Ureter (tissue), 1 donor: ENCODE results near the gene TMEM156. TPM values are rescaled to one million over a fixed set of nuclear protein-coding genes. Genes with fewer than 3 reads are reported as not detected.
"Not testable (repeated sequence)": the region's sequence is repeated elsewhere in the genome, so short reads cannot be mapped to it uniquely, and the experiment has no call there.

Experiments
- DNase-seq: peaks from one replicate; pipeline ENCODE4 v3.0.0-alpha.2; 2020; ENCODE audit warnings: low spot score
- total RNA-seq: library from RNA; stranded (reverse); gene quantifications from one replicate; pipeline ENCODE4 v1.2.4, GENCODE V29; 2023
- donor health status: DM: yes; HTN: yes; CAD: no.

TMEM156 gene
- total RNA-seq, 1 donor from 2014 or later: 0.99 TPM

DNA sequence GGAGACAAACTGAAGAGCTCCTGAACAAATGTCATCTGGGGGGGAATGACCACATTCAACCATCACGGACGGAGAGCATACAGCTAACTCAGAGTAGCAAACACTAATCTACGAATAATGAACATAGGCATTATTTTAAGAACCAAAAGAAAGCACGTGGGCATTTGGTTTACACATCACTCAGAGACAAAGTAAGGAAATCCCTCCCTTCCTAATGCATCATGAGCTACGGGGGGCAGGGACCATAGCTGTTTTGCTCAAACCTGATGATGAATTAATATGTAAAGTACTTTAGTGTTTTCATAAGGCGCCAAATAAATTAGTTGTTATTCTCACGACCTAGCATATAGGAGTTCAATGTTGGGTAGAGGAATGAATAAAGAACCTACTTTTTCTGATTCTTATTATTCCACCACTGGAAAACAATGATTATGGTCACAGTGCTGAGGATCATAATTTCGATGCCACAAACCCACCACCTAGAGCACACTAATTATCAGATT, 11.7 kb upstream of the TMEM156 start:
- DNase-seq: no peak

DNA sequence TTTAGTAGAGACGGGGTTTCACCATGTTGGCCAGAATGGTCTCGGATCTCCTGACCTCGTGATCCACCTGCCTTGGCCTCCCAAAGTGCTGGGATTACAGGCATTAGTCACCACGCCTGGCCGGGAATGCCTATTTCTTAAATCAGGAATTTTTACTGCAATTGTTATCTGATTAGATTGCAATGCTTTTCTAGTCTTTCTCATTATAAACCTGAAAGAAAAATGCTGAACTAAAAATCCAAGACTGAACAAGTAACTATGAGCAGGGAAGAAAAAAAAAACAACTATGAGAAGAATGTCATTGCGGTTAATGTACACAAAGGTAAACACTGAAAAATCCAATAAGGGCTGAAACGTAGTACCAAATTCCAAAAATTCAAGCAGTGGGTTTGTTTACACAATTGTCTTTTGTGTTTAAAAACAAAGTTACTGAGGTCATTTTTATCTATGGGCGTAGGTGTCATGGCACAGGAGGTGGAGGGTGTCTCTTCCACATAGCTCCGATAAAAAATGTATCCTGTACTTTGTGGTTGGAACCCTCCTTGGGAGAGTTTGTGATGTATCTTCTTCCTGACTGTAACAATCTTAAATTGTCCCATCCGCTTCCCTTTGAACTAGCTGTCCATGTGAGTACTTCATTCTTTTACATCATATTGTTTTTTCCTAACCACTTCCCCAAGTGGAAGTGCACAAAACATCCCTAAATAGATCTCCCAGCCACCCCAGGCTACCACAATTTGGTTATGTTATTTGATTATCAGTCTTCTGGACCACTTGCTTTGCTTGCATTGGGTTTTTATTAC, 11.1 kb upstream of the TMEM156 start:
- DNase-seq: no peak

DNA sequence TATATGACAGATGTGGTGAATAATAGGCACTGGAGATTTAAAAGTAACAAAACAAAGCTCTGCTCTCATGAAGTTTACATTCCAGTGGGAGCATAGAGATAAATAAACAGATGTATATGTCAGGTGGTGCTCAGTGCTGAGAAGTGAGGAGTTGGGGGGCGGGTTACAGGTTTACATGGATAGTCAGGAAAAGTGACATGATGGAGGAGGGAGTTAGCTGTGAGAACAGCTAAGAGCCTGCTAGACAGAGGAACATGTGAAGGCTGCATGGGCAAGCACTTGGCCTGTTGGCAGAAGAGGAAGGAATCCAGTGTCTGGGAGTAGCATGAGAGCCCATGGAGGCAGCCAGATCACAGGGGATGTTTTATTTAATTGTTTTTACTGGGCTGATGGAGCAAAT, 10.2 kb upstream of the TMEM156 start:
- no peak for DNase-seq

- no peak for DNase-seq
These were observed 6.9 kb upstream of the TMEM156 start for GRCh38 chr4:39039108-39039507.

- DNase-seq: no peak
These were observed 5.7 kb upstream of the TMEM156 start for GRCh38 chr4:39037941-39038340.

GRCh38 chr4:39037491-39037825, 5.2 kb upstream of the TMEM156 start:
- DNase-seq: no peak

- DNase-seq: no peak
These were observed 4.0 kb upstream of the TMEM156 start for GRCh38 chr4:39036172-39036571.

DNA sequence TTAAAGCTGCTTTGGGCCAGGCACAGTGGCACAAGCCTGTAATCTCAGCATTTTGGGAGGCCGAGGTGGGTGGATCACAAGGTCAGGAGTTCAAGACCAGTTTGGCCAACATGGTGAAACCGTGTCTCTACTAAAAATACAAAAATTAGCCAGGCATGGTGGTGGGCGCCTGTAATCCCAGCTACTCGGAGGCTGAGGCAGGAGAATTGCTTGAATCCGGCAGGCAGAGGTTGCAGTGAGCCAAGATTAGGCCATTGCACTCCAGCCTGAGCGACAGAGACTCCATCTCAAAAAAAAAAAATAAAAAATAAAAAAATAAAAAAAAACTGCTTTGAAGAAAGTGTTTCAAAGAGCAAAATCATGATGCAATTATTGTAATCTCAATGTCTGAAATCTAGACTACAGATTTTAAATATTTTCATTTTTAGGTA, 604 bp downstream of the TMEM156 start:
- not testable (repeated sequence) for DNase-seq

DNA sequence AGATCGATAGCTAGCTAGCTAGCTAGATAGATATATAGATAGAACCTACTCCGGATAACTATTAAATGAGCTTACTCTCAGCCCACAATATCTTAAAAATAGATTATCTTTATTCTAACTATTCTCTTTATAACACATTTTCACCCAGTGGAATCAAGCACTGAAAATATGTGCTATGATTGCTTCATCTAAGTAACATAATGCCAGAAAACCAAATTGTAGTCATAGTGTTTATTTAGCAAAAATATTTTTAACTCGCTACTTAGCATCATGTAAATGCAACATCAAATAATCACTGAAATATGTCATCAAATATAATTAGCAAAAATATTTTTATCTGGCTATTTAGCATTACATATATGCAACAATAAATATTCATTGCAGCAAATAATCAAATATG, 1.5 kb downstream of the TMEM156 start:
- DNase-seq: no peak

DNA sequence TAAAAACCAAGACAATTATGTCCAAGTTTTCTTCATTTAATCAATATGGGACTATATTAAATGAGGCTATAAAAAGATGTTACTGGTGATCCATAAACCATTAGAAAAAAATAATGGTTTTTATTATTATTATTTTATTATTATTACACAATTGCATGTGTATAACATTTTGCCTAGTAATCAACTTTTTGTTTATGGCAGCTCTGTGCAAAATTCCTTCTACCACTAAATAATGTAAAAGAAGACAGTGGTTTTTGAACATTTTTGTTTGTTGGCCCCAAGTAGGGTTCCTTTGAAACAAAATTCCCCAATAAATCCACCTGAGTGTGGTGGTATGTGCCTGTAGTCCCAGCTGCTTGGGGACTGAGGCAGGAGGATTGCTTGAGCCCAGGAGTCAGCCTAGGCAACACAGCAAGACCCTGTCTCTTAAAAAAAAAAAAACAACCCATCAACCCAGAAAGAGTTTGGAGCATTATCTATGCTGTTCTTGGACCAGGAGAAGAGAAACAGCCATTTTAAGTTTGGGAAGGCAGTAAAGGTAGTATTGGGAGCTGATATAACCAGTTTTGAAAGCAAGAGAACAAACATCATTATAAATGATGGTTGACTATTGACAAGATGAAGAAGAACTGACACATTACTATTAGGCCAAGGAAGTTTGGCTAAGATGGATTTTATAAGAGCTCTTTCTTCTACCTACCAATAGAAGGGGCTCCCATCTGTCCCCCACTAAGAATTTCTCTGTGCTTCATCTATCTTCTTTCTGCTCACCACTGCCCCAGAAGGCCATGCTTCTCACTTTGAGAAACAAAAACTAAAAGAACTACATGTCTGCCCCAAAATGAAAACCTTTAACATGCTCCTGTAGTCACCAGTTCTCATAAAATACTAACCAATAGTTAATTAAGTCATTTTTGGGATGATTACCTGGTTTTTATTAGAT, 2.2 kb downstream of the TMEM156 start:
- no peak for DNase-seq

DNA sequence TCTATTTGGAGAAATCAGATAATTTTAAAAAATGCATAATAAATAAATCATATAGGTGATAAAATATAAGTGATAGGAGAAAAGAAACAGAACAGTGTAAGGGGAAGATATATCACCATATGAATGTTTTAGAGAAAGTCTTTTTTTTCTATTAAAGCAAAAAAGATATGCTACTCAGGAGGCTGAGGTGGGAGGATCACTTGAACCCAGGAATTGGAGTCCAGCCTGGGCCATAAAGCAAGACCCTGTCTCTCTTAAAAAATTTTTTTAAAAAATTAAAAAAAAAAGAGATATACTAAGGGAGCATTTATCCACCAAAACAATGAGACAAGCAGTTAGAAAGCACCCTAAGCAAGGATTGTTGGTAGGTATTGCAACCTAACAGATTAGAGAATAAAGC, 6.1 kb downstream of the TMEM156 start:
- DNase-seq: no peak

DNA sequence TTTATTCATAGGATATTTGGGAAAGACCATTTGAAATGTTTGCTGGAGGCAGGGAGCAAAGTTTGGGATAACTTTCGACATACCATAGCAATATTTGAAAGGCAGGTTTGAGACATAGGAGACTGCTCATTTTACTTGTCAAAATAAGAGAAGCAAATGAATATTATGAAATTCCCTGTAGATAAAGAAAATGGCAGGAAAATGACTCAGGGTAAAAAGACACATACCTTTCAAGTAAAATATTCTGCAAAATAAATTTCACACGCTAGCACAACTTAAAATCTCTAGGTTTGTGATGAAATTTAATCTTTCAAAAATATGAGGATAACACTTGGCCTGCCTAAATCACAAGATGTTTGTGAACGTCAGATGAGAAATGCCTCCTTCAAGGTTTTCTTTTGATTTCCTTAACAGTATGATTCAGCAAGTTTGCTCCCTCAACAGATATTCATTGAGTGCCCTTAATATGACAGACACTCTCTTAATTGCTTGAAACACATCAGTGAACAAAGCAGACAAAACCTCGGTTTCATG, 6.6 kb downstream of the TMEM156 start:
- DNase-seq: no peak

- DNase-seq: no peak
These were observed 7.8 kb downstream of the TMEM156 start for GRCh38 chr4:39024311-39024865.

GRCh38 chr4:39023059-39023458, 9.2 kb downstream of the TMEM156 start:
- no peak for DNase-seq

DNA sequence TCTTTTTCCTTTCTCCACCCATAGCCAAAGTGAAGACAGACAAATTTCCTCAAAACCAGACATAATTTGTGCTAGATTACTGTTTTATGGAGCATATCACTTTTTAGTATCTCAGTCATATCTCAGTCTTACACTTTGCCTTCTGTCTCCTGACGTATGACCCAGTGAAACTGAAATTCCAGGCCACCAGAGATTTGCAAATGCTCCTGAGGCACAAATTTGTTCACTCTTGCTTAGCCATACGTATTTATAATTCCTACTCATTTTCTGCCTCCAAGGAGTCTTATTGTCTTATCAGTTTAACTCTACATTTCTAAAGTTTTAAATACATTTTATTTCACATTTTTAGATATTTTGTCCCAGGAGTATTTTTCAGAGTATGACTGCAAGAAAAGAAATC, 10.0 kb downstream of the TMEM156 start:
- no peak for DNase-seq

DNA sequence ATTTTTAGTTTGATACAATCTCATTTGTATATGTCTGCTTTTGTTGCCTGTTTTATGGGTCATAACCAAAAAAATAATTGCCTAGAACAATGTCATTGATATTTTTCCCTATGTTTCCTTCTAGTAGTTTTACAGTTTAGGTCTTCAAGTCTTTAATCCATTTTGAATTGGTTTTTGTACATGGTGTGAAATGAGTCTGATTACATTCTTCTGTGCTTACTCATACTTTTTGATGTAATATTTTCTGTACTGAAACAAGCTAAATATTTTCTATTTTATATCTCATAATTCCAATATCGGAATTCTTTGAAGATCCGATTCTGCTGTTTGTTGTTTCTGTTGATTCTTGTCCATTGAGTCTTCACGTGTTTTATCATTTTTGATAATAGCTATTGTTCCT, 10.6 kb downstream of the TMEM156 start:
- no peak for DNase-seq

- DNase-seq: no peak
These were observed 12.1 kb downstream of the TMEM156 start for GRCh38 chr4:39020130-39020529.

GRCh38 chr4:39014028-39014427, 18.2 kb downstream of the TMEM156 start:
- DNase-seq: no peak

DNA sequence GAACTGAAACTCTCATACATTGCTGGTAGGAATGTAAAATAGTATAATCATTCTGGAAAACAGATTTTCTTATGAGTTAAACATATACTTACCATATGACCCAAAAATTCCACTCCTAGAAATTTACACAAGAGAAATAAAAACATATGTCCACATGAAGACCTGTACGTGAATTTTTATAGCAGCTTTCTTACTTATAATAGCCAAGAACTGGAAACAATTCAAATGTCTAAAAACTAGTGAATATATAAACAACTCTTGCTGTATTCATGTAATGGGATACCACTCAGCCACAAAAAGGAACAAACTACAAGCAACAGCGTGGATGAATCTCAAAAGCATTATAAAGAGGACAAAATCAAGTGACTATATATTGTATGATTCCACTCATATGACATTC, 27.5 kb downstream of the TMEM156 start:
- DNase-seq: no peak

DNA sequence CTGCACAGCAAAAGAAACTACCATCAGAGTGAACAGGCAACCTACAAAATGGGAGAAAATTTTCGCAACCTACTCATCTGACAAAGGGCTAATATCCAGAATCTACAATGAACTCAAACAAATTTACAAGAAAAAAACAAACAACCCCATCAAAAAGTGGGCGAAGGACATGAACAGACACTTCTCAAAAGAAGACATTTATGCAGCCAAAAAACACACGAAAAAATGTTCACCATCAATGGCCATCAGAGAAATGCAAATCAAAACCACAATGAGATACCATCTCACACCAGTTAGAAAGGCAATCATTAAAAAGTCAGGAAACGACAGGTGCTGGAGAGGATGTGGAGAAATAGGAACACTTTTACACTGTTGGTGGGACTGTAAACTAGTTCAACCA, 30.2 kb downstream of the TMEM156 start:
- DNase-seq: not testable (repeated sequence)

- no peak for DNase-seq
These were observed 36.6 kb downstream of the TMEM156 start for GRCh38 chr4:38995660-38996005.

- no peak for DNase-seq
These were observed 38.1 kb downstream of the TMEM156 start for GRCh38 chr4:38994135-38994534.
